A549 (cell line): ENCODE data around the gene RAPGEF3. TPM values are rescaled to one million over a fixed set of nuclear protein-coding genes. Genes with fewer than 3 reads are reported as not detected.

Experiments used
- ATAC-seq, 2 experiments: fragments of 200-7000 bp in 1 of 2; fragments of >200 bp in 1 of 2; cut with Nextera tagmentation in 1 of 2; cut with Tn5 transposase in 1 of 2; 3 replicates each; pipeline versions ENCODE4 v1.8.0 to v1.9.1; 2018 to 2020; ENCODE audit warnings: mild to moderate bottlenecking in 1 of 2, moderate library complexity in 1 of 2
- CTCF ChIA-PET: fragments of 300-600 bp; sonication (Branson Sonifier 250); formaldehyde crosslinking; extraction: SDS; loops from one replicate; lab custom pipeline; 2021; ENCODE audit warnings: antibody characterized with exemption, inconsistent platforms; lab: Yijun Ruan, JAX
- POLR2A ChIA-PET: fragments of 350-600 bp; formaldehyde crosslinking; extraction: SDS; loops from one replicate; lab custom pipeline; 2021; ENCODE audit warnings: antibody characterized with exemption, inconsistent platforms; lab: Yijun Ruan, JAX
- DNase-seq, 2 experiments: peaks; one replicate each; pipeline versions ENCODE4 v3.0.0 to v3.0.0-alpha.2; 2011 to 2016; ENCODE audit warnings: low read depth in 1 of 2, low spot score in 1 of 2
- FAIRE-seq: peaks from 2 replicates; lab custom pipeline; 2011; peaks lifted over from hg19 to GRCh38; lab: Jason Lieb, UNC
- H3K27ac ChIP-seq, 2 experiments: fragments of >200 bp; sonication (Bioruptor Twin); formaldehyde crosslinking; 3 replicates each; pipeline ENCODE4 v1.5.1; 2016 to 2017
- H3K4me1 ChIP-seq: fragments of >200 bp; sonication (Bioruptor Twin); formaldehyde crosslinking; 3 replicates; pipeline ENCODE4 v1.6.1; 2016
- H3K4me2 ChIP-seq: fragments of >200 bp; sonication (Bioruptor Twin); formaldehyde crosslinking; 3 replicates; pipeline ENCODE4 v1.6.1; 2016
- H3K4me3 ChIP-seq: fragments of >200 bp; sonication (Bioruptor Twin); formaldehyde crosslinking; 3 replicates; pipeline ENCODE4 v1.5.1; 2016
- H3K9me3 ChIP-seq: fragments of >200 bp; sonication (Bioruptor Twin); formaldehyde crosslinking; 3 replicates; pipeline ENCODE4 v1.6.1; 2016
- CBX2 ChIP-seq: fragments of 200-600 bp; sonication (generic); IDR thresholded peaks from 2 replicates; pipeline ENCODE4 v1.6.1; 2016; ENCODE audit warnings: low read depth, mild to moderate bottlenecking, borderline replicate concordance
- CTCF ChIP-seq: fragments of >200 bp; sonication (Bioruptor Twin); formaldehyde crosslinking; IDR thresholded peaks from 3 replicates; pipeline ENCODE4 v1.5.1; 2016
- EHF ChIP-seq: fragments of 250-450 bp; sonication (Bioruptor Pico); IDR thresholded peaks from 2 replicates; pipeline ENCODE4 v1.5.0; 2020; ENCODE audit warnings: mild to moderate bottlenecking
- EP300 ChIP-seq, 2 experiments: fragments of >200 bp; sonication (Bioruptor Twin); formaldehyde crosslinking; IDR thresholded peaks; 2 replicates in 1 of 2; 3 replicates in 1 of 2; pipeline ENCODE4 v1.6.1; 2016 to 2017
- ESRRA ChIP-seq: fragments of 150-350 bp; IDR thresholded peaks from 2 replicates; pipeline ENCODE4 v1.6.1; 2014; ENCODE audit warnings: mild to moderate bottlenecking, low read length, borderline replicate concordance
- FOSL2 ChIP-seq, 2 experiments: fragments of 450-650 bp in 1 of 2; fragments of >200 bp in 1 of 2; sonication (Bioruptor Twin) in 1 of 2; formaldehyde crosslinking; IDR thresholded peaks; 2 replicates each; pipeline versions ENCODE4 v1.5.0 to v1.6.1; 2016 to 2020; ENCODE audit warnings: mild to moderate bottlenecking in 1 of 2, moderate library complexity in 1 of 2
- GATA3 ChIP-seq: IDR thresholded peaks from 2 replicates; pipeline ENCODE4 v1.6.1; 2012; ENCODE audit warnings: borderline replicate concordance
- HOXA7 ChIP-seq: fragments of 250-450 bp; sonication (Bioruptor Pico); IDR thresholded peaks from 2 replicates; pipeline ENCODE4 v1.5.0; 2020; ENCODE audit warnings: mild to moderate bottlenecking, moderate library complexity
- HOXB13 ChIP-seq: fragments of 250-450 bp; sonication (Bioruptor Pico); IDR thresholded peaks from 2 replicates; pipeline ENCODE4 v1.5.0; 2020; ENCODE audit warnings: low read depth, mild to moderate bottlenecking, moderate library complexity
- JUN ChIP-seq, 2 experiments: fragments of >200 bp; sonication (Bioruptor Twin); formaldehyde crosslinking; IDR thresholded peaks; 2 replicates in 1 of 2; 3 replicates in 1 of 2; pipeline ENCODE4 v1.6.1; 2016 to 2017
- JUNB ChIP-seq: fragments of >200 bp; sonication (Bioruptor Twin); formaldehyde crosslinking; IDR thresholded peaks from 2 replicates; pipeline ENCODE4 v1.6.1; 2016
- KDM1A ChIP-seq: fragments of 200-600 bp; sonication (generic); IDR thresholded peaks from 2 replicates; pipeline ENCODE4 v1.6.1; 2016; ENCODE audit warnings: low read depth, mild to moderate bottlenecking
- MAFK ChIP-seq: fragments of 450-650 bp; IDR thresholded peaks from 2 replicates; pipeline ENCODE4 v1.6.1; 2014; ENCODE audit not compliant: partially characterized antibody
- MAX ChIP-seq: IDR thresholded peaks from 2 replicates; pipeline ENCODE4 v1.6.1; 2012
- MYC ChIP-seq: IDR thresholded peaks from 2 replicates; pipeline ENCODE4 v1.6.1; 2012; ENCODE audit warnings: mild to moderate bottlenecking, inconsistent platforms, low read length, improper control_type of control experiment, borderline replicate concordance
- NPAS2 ChIP-seq: fragments of 250-450 bp; sonication (Bioruptor Pico); IDR thresholded peaks from 2 replicates; pipeline ENCODE4 v1.8.0; 2022; ENCODE audit warnings: mild to moderate bottlenecking, moderate library complexity, borderline replicate concordance
- NR3C1 ChIP-seq: fragments of >200 bp; sonication (Bioruptor Twin); formaldehyde crosslinking; IDR thresholded peaks from 3 replicates; pipeline ENCODE4 v1.6.1; 2017
- PBX3 ChIP-seq: IDR thresholded peaks from 2 replicates; pipeline ENCODE4 v1.6.1; 2012
- POLR2A ChIP-seq: IDR thresholded peaks from 2 replicates; pipeline ENCODE4 v1.6.1; 2012; ENCODE audit warnings: mild to moderate bottlenecking, low read length
- USF2 ChIP-seq: fragments of 450-650 bp; IDR thresholded peaks from 2 replicates; pipeline ENCODE4 v1.6.1; 2014; ENCODE audit warnings: antibody characterized with exemption
- ZC3H11A ChIP-seq: fragments of 450-650 bp; IDR thresholded peaks from 2 replicates; pipeline ENCODE4 v1.6.1; 2014; ENCODE audit warnings: antibody characterized with exemption, mild to moderate bottlenecking
- ZNF302 ChIP-seq: fragments of 250-450 bp; sonication (Bioruptor Pico); IDR thresholded peaks from 2 replicates; pipeline ENCODE4 v1.9.0; 2021; ENCODE audit warnings: inconsistent platforms, mild to moderate bottlenecking, moderate library complexity
- ZSCAN20 ChIP-seq: fragments of 250-450 bp; sonication (Bioruptor Pico); IDR thresholded peaks from 2 replicates; pipeline ENCODE4 v1.8.0; 2022; ENCODE audit warnings: mild to moderate bottlenecking, moderate library complexity
- WGBS: methylation state at CpG from one replicate; pipeline ENCODE4 v1.1.6; 2017; ENCODE audit errors: missing lambda C conversion rate; 5-methylcytosine and 5-hydroxymethylcytosine counted together
- polyA plus RNA-seq, 4 experiments: library from polyadenylated mRNA; depleted of rRNA in 3 of 4; stranded (reverse); fragments of >200 nt; fragmentation: RNase III in 1 of 4; extraction: RNeasy Plus Mini Kit Qiagen cat#74134 plus additional on column Dnase treatment in 1 of 4; gene quantifications; 2 replicates in 3 of 4; 3 replicates in 1 of 4; pipeline ENCODE4 v1.2.3, GENCODE V29; 2011 to 2017

Gene RAPGEF3
- polyA plus RNA-seq, 2 of the 4 experiments (the other 2 are of a cell fraction) = 0.70 to 0.89 TPM

GRCh38 chr12:47739979-47740378 is 18.7 kb downstream of the RAPGEF3 start:
- H3K4me1 ChIP-seq = peaks cover 8% of the 10 kb centered on the region
- ATAC-seq = no peak; a peak in 1 of 6 replicates
- TF ChIP-seq NPAS2 (no peak), JUN (IDR thresholded peaks at IDR 0.05) (no peak), ESRRA (no peak), ZC3H11A (no peak), CBX2 (no peak), ZNF302 (no peak)
- no peaks in the 10 kb centered on the region for H3K9me3 ChIP-seq
- H3K4me3 ChIP-seq = no peak overlapping the region
- 63% methylated on average over 12 of the region's 12 CpGs for WGBS
- no peak for DNase-seq
- no peak overlapping the region for H3K4me2 ChIP-seq
- no peak for FAIRE-seq
- no peak overlapping the region for H3K27ac ChIP-seq
- ChIA-PET CTCF (interaction anchor here (4.7 to 43.9 kb wide), 7 partner anchors 12 to 103 kb away, joined by 29 to 1399 read pairs (median 259); partner anchors contain the start of genes ENDOU, RAPGEF3 and SLC48A1), POLR2A (no interaction called here)

GRCh38 chr12:47739297-47739696 is 19.4 kb downstream of the RAPGEF3 start:
- FAIRE-seq (no peak), ATAC-seq (no peak), DNase-seq (no peak)
- POLR2A ChIA-PET = no interaction called here
- TF ChIP-seq CTCF (no peak), POLR2A (no peak), FOSL2 (IDR thresholded peaks at IDR 0.05) (no peak), FOSL2 (CRISPR knock-in tag; IDR thresholded peaks at IDR 0.05) (no peak), PBX3 (no peak), HOXA7 (CRISPR knock-in tag) (no peak), HOXB13 (CRISPR knock-in tag) (no peak), GATA3 (no peak), ESRRA (no peak), MAX (no peak), NR3C1 (no peak), EP300 (IDR thresholded peaks at IDR 0.05) (no peak), MAFK (no peak), JUNB (no peak), EHF (CRISPR knock-in tag) (no peak), ZSCAN20 (no peak), USF2 (no peak), KDM1A (no peak), ZNF302 (no peak), ZC3H11A (no peak), MYC (no peak)
- Histone ChIP-seq H3K4me2 (no peak overlapping the region), H3K27ac (no peak overlapping the region), H3K4me3 (no peak overlapping the region), H3K4me1 (peaks cover 8% of the 10 kb centered on the region), H3K9me3 (no peaks in the 10 kb centered on the region)
- WGBS = 74% methylated on average over 3 of the region's 3 CpGs
- CTCF ChIA-PET = interaction anchor here (7.4 to 43.9 kb wide), 6 partner anchors 12 to 104 kb away, joined by 147 to 1399 read pairs (median 298); partner anchors contain the start of genes ENDOU, RAPGEF3 and SLC48A1
